22Rv1 (cell line): ENCODE measurements around the gene WRNIP1.

Experiments used
- H3K27ac ChIP-seq: fragments of 450-650 bp; 2 replicates; pipeline ENCODE4 v1.5.1; 2017
- ZFX ChIP-seq: fragments of 450-650 bp; IDR thresholded peaks from 2 replicates; pipeline ENCODE4 v1.6.1; 2017; ENCODE audit warnings: antibody characterized with exemption, borderline replicate concordance
- TF ChIP-seq, protein P1 (sequence below): fragments of 450-650 bp; IDR thresholded peaks from 2 replicates; pipeline ENCODE4 v1.5.1; 2017; ENCODE audit warnings: mild to moderate bottlenecking

The WRNIP1 gene

DNA sequence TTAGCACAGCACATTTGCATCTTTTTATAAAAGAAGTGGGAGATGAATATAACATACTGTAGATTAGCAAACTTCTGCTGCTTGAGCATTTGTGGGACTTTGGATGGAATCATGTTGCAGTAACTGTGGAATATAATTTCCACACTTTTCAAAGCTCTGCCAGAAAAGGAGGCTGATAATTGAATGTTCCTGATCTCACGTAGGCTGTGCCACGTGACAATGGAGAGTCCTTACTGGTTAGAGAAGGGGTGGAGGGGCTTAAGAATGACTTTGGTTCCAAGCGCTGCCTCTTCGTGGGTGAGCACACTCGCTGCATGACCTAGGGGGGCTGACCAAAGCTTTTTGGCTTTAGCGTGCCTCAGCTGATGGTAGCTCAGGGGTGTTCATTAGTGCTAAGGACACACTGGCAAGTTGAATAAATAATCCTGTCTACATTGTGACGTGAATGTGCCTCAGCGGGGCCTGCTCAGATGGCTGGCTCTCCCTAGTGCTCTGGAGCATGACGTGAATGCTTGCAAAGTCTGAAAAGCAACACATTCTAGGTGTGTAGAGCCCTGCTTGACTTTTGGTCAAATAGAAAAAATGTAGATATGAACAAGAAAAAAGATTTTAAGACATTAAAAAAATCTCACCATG is 15.0 kb downstream of the WRNIP1 start:
- H3K27ac ChIP-seq: no peak overlapping the region
- no peak for TF ChIP-seq ZFX
- TF ChIP-seq, protein P1, sequence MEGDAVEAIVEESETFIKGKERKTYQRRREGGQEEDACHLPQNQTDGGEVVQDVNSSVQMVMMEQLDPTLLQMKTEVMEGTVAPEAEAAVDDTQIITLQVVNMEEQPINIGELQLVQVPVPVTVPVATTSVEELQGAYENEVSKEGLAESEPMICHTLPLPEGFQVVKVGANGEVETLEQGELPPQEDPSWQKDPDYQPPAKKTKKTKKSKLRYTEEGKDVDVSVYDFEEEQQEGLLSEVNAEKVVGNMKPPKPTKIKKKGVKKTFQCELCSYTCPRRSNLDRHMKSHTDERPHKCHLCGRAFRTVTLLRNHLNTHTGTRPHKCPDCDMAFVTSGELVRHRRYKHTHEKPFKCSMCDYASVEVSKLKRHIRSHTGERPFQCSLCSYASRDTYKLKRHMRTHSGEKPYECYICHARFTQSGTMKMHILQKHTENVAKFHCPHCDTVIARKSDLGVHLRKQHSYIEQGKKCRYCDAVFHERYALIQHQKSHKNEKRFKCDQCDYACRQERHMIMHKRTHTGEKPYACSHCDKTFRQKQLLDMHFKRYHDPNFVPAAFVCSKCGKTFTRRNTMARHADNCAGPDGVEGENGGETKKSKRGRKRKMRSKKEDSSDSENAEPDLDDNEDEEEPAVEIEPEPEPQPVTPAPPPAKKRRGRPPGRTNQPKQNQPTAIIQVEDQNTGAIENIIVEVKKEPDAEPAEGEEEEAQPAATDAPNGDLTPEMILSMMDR: no peak

DNA sequence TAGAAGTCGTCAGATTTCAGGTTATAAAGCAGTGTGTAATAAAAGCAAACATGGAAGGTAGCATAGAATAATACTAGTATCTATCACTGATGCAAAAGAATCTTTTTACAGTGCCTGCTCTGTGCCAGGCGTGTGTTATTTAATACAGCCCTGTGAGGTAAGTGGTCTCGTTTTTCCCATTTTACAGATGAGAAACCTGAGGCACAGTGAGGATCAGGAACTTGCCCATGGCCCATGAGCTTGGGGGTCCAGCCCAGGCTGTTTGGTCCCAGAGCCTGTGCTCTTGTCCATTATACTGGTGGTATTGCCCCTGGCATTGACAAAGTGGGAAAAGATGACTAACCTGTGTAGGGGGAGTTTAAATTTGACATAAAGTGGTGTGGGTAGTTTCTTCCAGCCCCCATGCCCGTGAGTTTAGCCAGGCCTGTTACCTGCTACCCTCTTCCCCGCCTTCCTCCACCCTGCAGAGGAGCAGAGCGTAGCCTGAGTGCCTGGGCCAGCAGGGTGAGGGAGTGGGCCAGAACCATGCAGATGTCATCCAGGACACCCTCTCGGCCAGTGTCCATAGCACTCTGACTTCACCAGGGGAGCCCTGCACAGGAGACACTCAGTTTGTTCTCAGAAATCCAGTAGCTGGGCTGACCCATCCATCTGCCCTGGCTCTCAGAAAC is 16.6 kb downstream of the WRNIP1 start:
- TF ChIP-seq ZFX: no peak
- TF ChIP-seq, protein P1: no peak
- H3K27ac ChIP-seq: no peak overlapping the region

DNA sequence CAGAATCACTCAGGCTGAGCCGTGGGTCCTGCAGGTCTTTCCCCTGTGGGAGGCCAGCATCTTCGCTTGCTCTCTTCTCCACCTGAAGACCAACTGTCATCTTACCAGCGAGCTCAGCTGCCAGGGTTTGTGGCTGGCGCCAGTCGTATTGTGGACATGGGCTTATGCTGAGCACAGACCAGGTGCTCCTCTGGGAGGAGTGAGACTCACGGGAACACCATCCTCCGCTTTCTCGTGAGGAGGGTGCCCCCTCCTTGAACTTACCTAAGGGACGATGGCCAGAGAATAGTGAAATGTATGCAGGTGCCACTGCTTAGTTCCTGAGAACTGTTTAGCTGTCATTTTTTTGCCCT is 17.1 kb downstream of the WRNIP1 start:
- TF ChIP-seq, protein P1: no peak
- no peak for TF ChIP-seq ZFX
- no peak overlapping the region for H3K27ac ChIP-seq

DNA sequence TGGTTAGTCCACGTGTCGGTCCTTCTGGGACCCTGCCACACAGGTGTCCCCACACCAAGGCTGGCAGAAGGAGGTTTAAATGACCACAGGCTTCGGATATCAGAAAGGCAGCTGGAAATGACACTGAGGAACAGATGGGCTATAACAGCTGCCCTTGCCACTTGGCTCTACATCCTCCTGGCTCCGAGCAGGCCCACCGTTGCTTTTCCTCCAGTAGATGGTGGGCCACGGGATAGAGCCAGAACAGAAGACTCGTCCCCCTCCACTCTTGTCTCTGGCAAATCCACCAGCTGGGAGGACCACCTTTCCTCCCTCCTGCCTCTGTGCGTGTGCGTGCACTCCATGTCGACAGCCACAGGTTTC is 17.6 kb downstream of the WRNIP1 start:
- no peak overlapping the region for H3K27ac ChIP-seq
- TF ChIP-seq, protein P1: no peak
- no peak for TF ChIP-seq ZFX

DNA sequence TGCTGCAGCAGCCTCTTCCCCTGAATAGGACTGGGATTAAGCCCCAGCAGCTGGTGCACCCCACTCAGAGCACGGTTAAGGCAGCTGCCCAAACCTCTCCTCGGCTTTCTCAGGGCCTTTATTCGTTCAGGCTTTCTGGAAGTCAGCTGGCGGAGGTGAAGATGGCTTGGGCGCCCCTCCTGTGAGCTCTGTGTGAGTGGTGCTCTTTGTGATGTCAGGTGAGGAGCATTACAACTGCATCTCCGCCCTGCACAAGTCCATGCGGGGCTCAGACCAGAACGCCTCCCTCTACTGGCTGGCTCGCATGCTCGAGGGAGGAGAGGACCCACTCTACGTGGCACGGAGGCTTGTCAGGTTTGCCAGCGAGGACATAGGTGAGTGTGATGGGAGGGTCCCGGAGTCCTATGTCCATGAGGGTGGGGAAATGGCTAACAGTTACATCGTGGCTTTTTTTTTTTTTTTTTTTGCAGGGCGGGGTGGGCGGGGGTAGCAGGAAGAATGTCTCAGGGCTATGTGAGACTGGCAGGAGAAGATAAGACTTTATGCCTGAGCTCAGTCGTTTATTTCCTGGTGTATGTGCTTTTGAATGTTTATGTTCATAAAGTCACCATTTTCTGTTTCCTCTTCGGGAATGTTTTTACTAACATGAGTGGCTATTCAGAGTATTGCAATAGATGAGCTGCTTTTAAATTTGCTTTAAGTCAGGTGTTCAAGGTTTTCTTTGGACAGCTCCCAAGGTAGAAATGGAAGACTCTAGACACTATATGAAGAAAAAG is 18.2 kb downstream of the WRNIP1 start:
- TF ChIP-seq, protein P1: no peak
- TF ChIP-seq ZFX: no peak
- H3K27ac ChIP-seq: no peak overlapping the region

DNA sequence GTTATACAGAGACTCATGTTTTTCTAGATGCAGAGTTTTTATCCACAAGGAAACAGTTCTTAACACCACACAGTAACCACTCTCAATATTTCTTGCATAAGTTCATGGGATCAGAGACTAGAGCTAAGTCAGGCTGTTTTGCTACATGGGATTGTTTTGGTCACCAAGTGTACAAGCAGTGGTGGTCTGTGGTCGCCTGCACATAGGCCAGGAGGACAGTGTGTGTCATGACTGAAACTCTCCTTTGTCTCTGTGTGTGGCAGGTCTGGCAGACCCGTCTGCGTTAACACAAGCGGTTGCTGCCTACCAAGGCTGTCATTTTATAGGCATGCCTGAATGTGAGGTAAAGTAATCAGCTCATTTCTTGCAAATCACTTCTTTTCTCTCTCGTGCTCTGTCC is 18.9 kb downstream of the WRNIP1 start:
- H3K27ac ChIP-seq: no peak overlapping the region
- no peak for TF ChIP-seq ZFX
- TF ChIP-seq, protein P1: no peak

DNA sequence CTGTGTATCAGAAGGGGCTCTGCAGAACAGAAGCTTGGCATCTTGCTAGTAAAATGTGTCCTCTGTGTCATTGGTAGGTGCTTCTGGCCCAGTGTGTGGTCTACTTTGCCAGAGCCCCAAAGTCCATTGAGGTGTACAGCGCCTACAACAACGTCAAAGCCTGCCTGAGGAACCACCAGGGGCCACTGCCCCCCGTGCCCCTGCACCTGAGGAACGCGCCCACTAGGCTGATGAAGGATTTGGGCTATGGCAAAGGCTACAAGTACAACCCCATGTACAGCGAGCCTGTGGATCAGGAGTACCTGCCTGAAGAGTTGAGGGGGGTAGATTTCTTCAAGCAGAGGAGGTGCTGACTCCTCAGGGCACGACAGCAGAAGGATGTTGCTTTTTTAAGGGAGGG is 19.7 kb downstream of the WRNIP1 start:
- H3K27ac ChIP-seq: no peak overlapping the region
- TF ChIP-seq, protein P1: no peak
